Astrocyte (in vitro differentiated cells and primary cell): Measurements from ENCODE around the gene ADGRG7. TPM values are rescaled to one million over a fixed set of nuclear protein-coding genes. Genes with fewer than 3 reads are reported as not detected.

Source experiments
- DNase-seq: peaks from one replicate; pipeline ENCODE4 v3.0.0-alpha.2; 2010; ENCODE audit warnings: low read depth
- FAIRE-seq: peaks from 2 replicates; lab custom pipeline; 2011; peaks lifted over from hg19 to GRCh38; lab: Jason Lieb, UNC
- H2AFZ ChIP-seq: 2 replicates; pipeline ENCODE4 v1.6.0; 2012; ENCODE audit warnings: low read depth, low read length, inconsistent platforms
- H3K27ac ChIP-seq: 2 replicates; pipeline ENCODE4 v1.5.1; 2011; ENCODE audit warnings: low read depth, low read length, inconsistent platforms
- H3K27me3 ChIP-seq: 2 replicates; pipeline ENCODE4 v1.6.0; 2011; ENCODE audit warnings: low read length, inconsistent platforms; ENCODE audit not compliant: insufficient read depth
- H3K36me3 ChIP-seq: 2 replicates; pipeline ENCODE4 v1.5.1; 2011; ENCODE audit warnings: low read length, inconsistent platforms; ENCODE audit not compliant: insufficient read depth
- H3K4me1 ChIP-seq: 2 replicates; pipeline ENCODE4 v1.5.1; 2011; ENCODE audit warnings: low read length, inconsistent platforms; ENCODE audit not compliant: insufficient read depth
- H3K4me2 ChIP-seq: 2 replicates; pipeline ENCODE4 v1.6.0; 2012; ENCODE audit warnings: low read length, inconsistent platforms
- H3K4me3 ChIP-seq: 2 replicates; pipeline ENCODE4 v1.5.1; 2011; ENCODE audit warnings: low read depth, mild to moderate bottlenecking, low read length, inconsistent platforms; ENCODE audit not compliant: insufficient read depth
- H3K79me2 ChIP-seq: 2 replicates; pipeline ENCODE4 v1.6.0; 2012; ENCODE audit warnings: mild to moderate bottlenecking, low read length, inconsistent platforms; ENCODE audit not compliant: insufficient read depth
- H3K9ac ChIP-seq: 2 replicates; pipeline ENCODE4 v1.6.0; 2012; ENCODE audit warnings: mild to moderate bottlenecking, low read length, inconsistent platforms
- H3K9me3 ChIP-seq: 2 replicates; pipeline ENCODE4 v1.5.1; 2012; ENCODE audit warnings: low read depth, mild to moderate bottlenecking, low read length, inconsistent platforms; ENCODE audit not compliant: insufficient read depth
- H4K20me1 ChIP-seq: 2 replicates; pipeline ENCODE4 v1.6.0; 2012; ENCODE audit warnings: low read length, inconsistent platforms; ENCODE audit not compliant: insufficient read depth
- H3K27ac Mint-ChIP-seq: one replicate; pipeline ENCODE4 v1.8.0; 2021; ENCODE audit warnings: mild to moderate bottlenecking, mixed read lengths; ENCODE audit not compliant: unreplicated experiment
- H3K27me3 Mint-ChIP-seq: one replicate; pipeline ENCODE4 v1.8.0; 2021; ENCODE audit warnings: low read depth, mixed read lengths; ENCODE audit not compliant: unreplicated experiment
- H3K36me3 Mint-ChIP-seq: one replicate; pipeline ENCODE4 v1.8.0; 2021; ENCODE audit warnings: low read depth, mixed read lengths; ENCODE audit not compliant: unreplicated experiment
- H3K4me1 Mint-ChIP-seq: one replicate; pipeline ENCODE4 v1.8.0; 2021; ENCODE audit warnings: low read depth, mixed read lengths; ENCODE audit not compliant: unreplicated experiment
- H3K4me3 Mint-ChIP-seq: one replicate; pipeline ENCODE4 v1.8.0; 2021; ENCODE audit warnings: mild to moderate bottlenecking, moderate library complexity, mixed read lengths; ENCODE audit not compliant: unreplicated experiment
- H3K9me3 Mint-ChIP-seq: one replicate; pipeline ENCODE4 v1.8.0; 2021; ENCODE audit warnings: mild to moderate bottlenecking, mixed read lengths; ENCODE audit not compliant: unreplicated experiment
- CTCF ChIP-seq: IDR thresholded peaks from 2 replicates; pipeline ENCODE4 v1.5.1; 2011; ENCODE audit warnings: low read depth, mild to moderate bottlenecking, inconsistent platforms, low read length, moderate library complexity; ENCODE audit not compliant: insufficient read depth
- EZH2 ChIP-seq: IDR thresholded peaks from 2 replicates; pipeline ENCODE4 v1.6.1; 2012; ENCODE audit warnings: mild to moderate bottlenecking, low read length, inconsistent platforms; ENCODE audit not compliant: insufficient read depth
- total RNA-seq: library from RNA; stranded (reverse); gene quantifications from 2 replicates; pipeline ENCODE4 v1.2.1, GENCODE V29; 2021

The ADGRG7 gene
- total RNA-seq, 1 donor from 2014 or later: not detected

DNA sequence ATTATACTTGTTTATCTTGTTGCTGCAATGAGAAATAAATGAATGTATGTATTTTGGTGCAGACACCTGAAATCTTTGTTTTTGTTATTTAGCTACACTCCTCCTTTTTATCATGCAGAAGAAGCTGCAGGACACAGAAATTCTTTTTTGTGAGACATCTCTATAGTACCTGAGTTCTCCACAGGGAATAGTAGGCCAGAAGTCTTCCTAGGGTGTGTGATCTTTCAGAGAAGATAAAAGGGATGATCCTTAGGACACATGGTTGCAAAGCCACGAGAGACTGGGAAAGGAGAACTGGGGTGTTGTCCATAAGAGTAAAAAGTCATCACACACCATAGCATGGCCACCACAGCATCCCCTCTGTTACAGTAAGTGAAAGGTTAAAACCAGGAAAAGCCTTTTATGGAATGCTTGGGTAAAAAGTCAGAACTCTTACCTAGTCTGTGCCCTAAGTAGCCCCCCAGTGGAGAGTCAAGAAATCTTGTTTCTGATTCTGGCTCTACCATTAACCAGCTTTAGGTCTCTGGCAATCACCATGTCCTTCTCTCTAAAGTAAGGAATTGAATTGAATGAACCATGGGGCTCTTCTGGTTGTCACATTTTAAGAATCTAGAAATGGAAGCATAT, 31.9 kb upstream of the ADGRG7 start:
- TF ChIP-seq CTCF: no peak
- no peak for TF ChIP-seq EZH2
- no peak for FAIRE-seq
- Mint-ChIP-seq H3K4me3 (no peak overlapping the region), H3K9me3 (no peaks in the 10 kb centered on the region), H3K27ac (no peak overlapping the region), H3K36me3 (peaks cover 17% of the 10 kb centered on the region), H3K27me3 (no peaks in the 10 kb centered on the region), H3K4me1 (peaks cover 6% of the 10 kb centered on the region)
- H3K9me3 ChIP-seq: no peaks in the 10 kb centered on the region
- H3K4me3 ChIP-seq: no peak overlapping the region
- peaks cover 6% of the 10 kb centered on the region for H3K36me3 ChIP-seq
- H3K79me2 ChIP-seq: no peaks in the 10 kb centered on the region
- peaks cover 5% of the 10 kb centered on the region for H3K4me1 ChIP-seq
- no peak overlapping the region for H3K4me2 ChIP-seq
- H2AFZ ChIP-seq: no peak overlapping the region
- H3K27me3 ChIP-seq: no peaks in the 10 kb centered on the region
- no peak overlapping the region for H3K27ac ChIP-seq
- H3K9ac ChIP-seq: no peak overlapping the region
- no peak for DNase-seq
- H4K20me1 ChIP-seq: no peaks in the 10 kb centered on the region

- H3K79me2 ChIP-seq: no peaks in the 10 kb centered on the region
- peaks cover 5% of the 10 kb centered on the region for H3K4me1 ChIP-seq
- no peak overlapping the region for H2AFZ ChIP-seq
- DNase-seq: no peak
- H3K36me3 Mint-ChIP-seq: peaks cover 17% of the 10 kb centered on the region
- no peaks in the 10 kb centered on the region for H3K27me3 ChIP-seq
- no peak overlapping the region for H3K27ac Mint-ChIP-seq
- TF ChIP-seq EZH2 (no peak), CTCF (no peak)
- no peaks in the 10 kb centered on the region for H3K9me3 Mint-ChIP-seq
- FAIRE-seq: no peak
- no peaks in the 10 kb centered on the region for H3K9me3 ChIP-seq
- no peak overlapping the region for H3K9ac ChIP-seq
- H3K36me3 ChIP-seq: peaks cover 6% of the 10 kb centered on the region
- no peaks in the 10 kb centered on the region for H4K20me1 ChIP-seq
- H3K27ac ChIP-seq: no peak overlapping the region
- peaks cover 6% of the 10 kb centered on the region for H3K4me1 Mint-ChIP-seq
- H3K4me3 ChIP-seq: no peak overlapping the region
- H3K27me3 Mint-ChIP-seq: no peaks in the 10 kb centered on the region
- no peak overlapping the region for H3K4me2 ChIP-seq
- H3K4me3 Mint-ChIP-seq: no peak overlapping the region
These were observed 30.8 kb upstream of the ADGRG7 start for GRCh38 chr3:100578646-100579045.

DNA sequence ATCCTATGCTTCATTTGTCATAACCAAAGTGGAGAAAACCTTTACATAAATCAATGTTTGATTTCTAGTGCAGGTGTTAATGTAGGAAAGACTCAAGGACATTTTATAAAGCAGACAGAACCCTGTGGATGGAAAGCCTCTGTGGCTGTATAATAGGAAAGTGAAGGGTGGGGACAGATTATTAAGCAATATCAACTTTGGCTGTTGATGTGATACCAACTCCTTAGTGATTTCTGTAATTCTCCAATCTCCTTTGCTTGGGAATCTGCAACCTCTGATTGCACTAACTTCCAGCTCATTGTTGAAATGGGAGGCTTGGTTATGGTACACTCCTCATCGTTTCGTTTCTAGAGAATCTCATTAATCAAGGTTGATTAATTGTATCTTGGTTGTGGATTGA, 29.3 kb upstream of the ADGRG7 start:
- no peaks in the 10 kb centered on the region for H3K79me2 ChIP-seq
- no peak overlapping the region for H3K4me3 ChIP-seq
- H3K9ac ChIP-seq: no peak overlapping the region
- no peaks in the 10 kb centered on the region for H3K9me3 ChIP-seq
- H3K27me3 ChIP-seq: no peaks in the 10 kb centered on the region
- no peaks in the 10 kb centered on the region for H4K20me1 ChIP-seq
- Mint-ChIP-seq H3K4me1 (peaks cover 6% of the 10 kb centered on the region), H3K27ac (no peak overlapping the region), H3K9me3 (peaks cover 3% of the 10 kb centered on the region), H3K4me3 (no peak overlapping the region), H3K27me3 (no peaks in the 10 kb centered on the region), H3K36me3 (peaks cover 12% of the 10 kb centered on the region)
- H3K27ac ChIP-seq: no peak overlapping the region
- H3K36me3 ChIP-seq: peaks cover 6% of the 10 kb centered on the region
- no peak for FAIRE-seq
- no peak for TF ChIP-seq CTCF
- no peak for TF ChIP-seq EZH2
- no peak overlapping the region for H2AFZ ChIP-seq
- no peak for DNase-seq
- peaks cover 5% of the 10 kb centered on the region for H3K4me1 ChIP-seq
- no peak overlapping the region for H3K4me2 ChIP-seq
